Stimulated activated CD4-positive, alpha-beta T cell treated with anti-CD3 and anti-CD28 coated beads, Interleukin-15, amount 100 ng/mL, for 48 hours (primary cell): Measurements from ENCODE around the gene AASS.
A peak's percentile ranks its signal among the peaks of the same experiment; 100 is the strongest.
"Not testable (repeated sequence)": the region's sequence is repeated elsewhere in the genome, so short reads cannot be mapped to it uniquely, and the experiment has no call there.

Experiments used
- DNase-seq, 2 donors: peaks; one replicate each; pipeline ENCODE4 v3.0.0-alpha.2; 2020; ENCODE audit warnings: low read depth in 2 of 2

AASS gene

GRCh38 chr7:122143751-122144711 lies at the start of gene AASS:
TSS of gene AASS (minus strand) at chr7:122144249. CDS start at chr7:122133726, 10,523 bp downstream.
- peak; percentile 71 to 74 for DNase-seq

GRCh38 chr7:122188785-122189184 lies 44.7 kb upstream of the AASS start:
- no peak for DNase-seq

- DNase-seq: no peak
Measured at GRCh38 chr7:122183106-122183505, 39.1 kb upstream of the AASS start.

- DNase-seq: no peak
Measured at GRCh38 chr7:122182081-122182480, 38.0 kb upstream of the AASS start.

- DNase-seq: not testable (repeated sequence)
Measured at GRCh38 chr7:122172144-122172543, 28.1 kb upstream of the AASS start.

- no peak for DNase-seq
Measured at GRCh38 chr7:122166740-122167139, 22.7 kb upstream of the AASS start.

- DNase-seq: no peak
Measured at GRCh38 chr7:122166275-122166674, 22.2 kb upstream of the AASS start.

GRCh38 chr7:122161628-122162027 lies 17.6 kb upstream of the AASS start:
- no peak for DNase-seq

- DNase-seq: no peak
Measured at GRCh38 chr7:122155566-122155965, 11.5 kb upstream of the AASS start.

GRCh38 chr7:122148878-122149277 lies 4.8 kb upstream of the AASS start:
- no peak for DNase-seq

GRCh38 chr7:122148081-122148480 lies 4.0 kb upstream of the AASS start:
- DNase-seq: no peak

- no peak for DNase-seq
Measured at GRCh38 chr7:122145937-122146645, 2.0 kb upstream of the AASS start.

- no peak for DNase-seq
Measured at GRCh38 chr7:122143376-122143750, 686 bp downstream of the AASS start.

GRCh38 chr7:122140918-122141317 lies 3.1 kb downstream of the AASS start:
- no peak for DNase-seq

- DNase-seq: no peak
Measured at GRCh38 chr7:122137251-122138077, 6.6 kb downstream of the AASS start.

- DNase-seq: no peak
Measured at GRCh38 chr7:122136639-122137245, 7.3 kb downstream of the AASS start.

- DNase-seq: no peak
Measured at GRCh38 chr7:122136078-122136477, 8.0 kb downstream of the AASS start.

GRCh38 chr7:122135275-122135674 lies 8.8 kb downstream of the AASS start:
- DNase-seq: no peak

GRCh38 chr7:122134793-122135192 lies 9.3 kb downstream of the AASS start:
- not testable (repeated sequence) for DNase-seq

- no peak for DNase-seq
Measured at GRCh38 chr7:122133477-122133876, 10.6 kb downstream of the AASS start.

- no peak for DNase-seq
Measured at GRCh38 chr7:122132341-122132740, 11.7 kb downstream of the AASS start.

GRCh38 chr7:122123746-122124145 lies 20.3 kb downstream of the AASS start:
- no peak for DNase-seq
